ENCODE data around the gene KLHL21.
A peak's percentile ranks its signal among the peaks of the same experiment; 100 is the strongest.

The KLHL21 gene

GRCh38 chr1:6596886-6597776 lies 5.5 kb downstream of the KLHL21 start:
- no peak for TF ChIP-seq CTCF (IDR thresholded peaks at IDR 0.05; ENCODE audit: borderline replicate concordance, extremely low read depth, low read length, poor library complexity, severe bottlenecking)
- no peak for TF ChIP-seq EZH2 (IDR thresholded peaks at IDR 0.05; ENCODE audit: borderline replicate concordance, low read depth, low read length, severe bottlenecking)
- no peak overlapping the region for H2AFZ ChIP-seq (ENCODE audit: low read depth, low read length)
- no peak for DNase-seq
- no peak for ATAC-seq (ENCODE audit: insufficient read depth, low read depth)
- peaks cover 67% of the 10 kb centered on the region for H3K79me2 ChIP-seq (ENCODE audit: insufficient read depth, low read length)
- H3K9me3 ChIP-seq (ENCODE audit: insufficient read depth, low read length, severe bottlenecking) = no peaks in the 10 kb centered on the region
- H3K4me3 ChIP-seq (ENCODE audit: low read depth in 1 of 2, low read length in 2 of 2) = no peak overlapping the region
- H3K27me3 ChIP-seq (ENCODE audit: insufficient read depth, low read length, poor library complexity) = no peaks in the 10 kb centered on the region
- H3K4me2 ChIP-seq (ENCODE audit: insufficient read depth, low read length) = peak overlapping the region; percentile 42
- peaks cover 73% of the 10 kb centered on the region for H3K36me3 ChIP-seq (ENCODE audit: insufficient read depth, low read length)
- H3K27ac ChIP-seq (ENCODE audit: low read length) = no peak overlapping the region
- H3K4me1 ChIP-seq (ENCODE audit: insufficient read depth, low read length) = peaks cover 49% of the 10 kb centered on the region
- H3K9ac ChIP-seq (ENCODE audit: low read depth, low read length) = no peak overlapping the region
- H4K20me1 ChIP-seq (ENCODE audit: insufficient read depth, low read length) = peaks cover 78% of the 10 kb centered on the region

GRCh38 chr1:6596351-6596750 lies 6.3 kb downstream of the KLHL21 start:
- Histone ChIP-seq H3K36me3 (ENCODE audit: insufficient read depth, low read length) (peaks cover 81% of the 10 kb centered on the region), H3K4me2 (ENCODE audit: insufficient read depth, low read length) (no peak overlapping the region), H3K4me1 (ENCODE audit: insufficient read depth, low read length) (peaks cover 41% of the 10 kb centered on the region), H3K9me3 (ENCODE audit: insufficient read depth, low read length, severe bottlenecking) (no peaks in the 10 kb centered on the region), H3K27ac (ENCODE audit: low read length) (no peak overlapping the region), H2AFZ (ENCODE audit: low read depth, low read length) (no peak overlapping the region), H4K20me1 (ENCODE audit: insufficient read depth, low read length) (peaks cover 81% of the 10 kb centered on the region), H3K4me3 (ENCODE audit: low read depth in 1 of 2, low read length in 2 of 2) (no peak overlapping the region), H3K79me2 (ENCODE audit: insufficient read depth, low read length) (peaks cover 59% of the 10 kb centered on the region), H3K9ac (ENCODE audit: low read depth, low read length) (no peak overlapping the region), H3K27me3 (ENCODE audit: insufficient read depth, low read length, poor library complexity) (no peaks in the 10 kb centered on the region)
- DNase-seq (no peak), ATAC-seq (ENCODE audit: insufficient read depth, low read depth) (no peak)
- TF ChIP-seq EZH2 (IDR thresholded peaks at IDR 0.05; ENCODE audit: borderline replicate concordance, low read depth, low read length, severe bottlenecking) (no peak), CTCF (IDR thresholded peaks at IDR 0.05; ENCODE audit: borderline replicate concordance, extremely low read depth, low read length, poor library complexity, severe bottlenecking) (no peak)

GRCh38 chr1:6594977-6595740 lies 7.5 kb downstream of the KLHL21 start:
- Histone ChIP-seq H3K4me1 (ENCODE audit: insufficient read depth, low read length) (peaks cover 29% of the 10 kb centered on the region), H4K20me1 (ENCODE audit: insufficient read depth, low read length) (peaks cover 81% of the 10 kb centered on the region), H3K27ac (ENCODE audit: low read length) (no peak overlapping the region), H3K79me2 (ENCODE audit: insufficient read depth, low read length) (peaks cover 48% of the 10 kb centered on the region), H3K4me3 (ENCODE audit: low read depth in 1 of 2, low read length in 2 of 2) (no peak overlapping the region), H3K9ac (ENCODE audit: low read depth, low read length) (no peak overlapping the region), H3K4me2 (ENCODE audit: insufficient read depth, low read length) (no peak overlapping the region), H3K27me3 (ENCODE audit: insufficient read depth, low read length, poor library complexity) (no peaks in the 10 kb centered on the region), H3K36me3 (ENCODE audit: insufficient read depth, low read length) (peaks cover 93% of the 10 kb centered on the region), H3K9me3 (ENCODE audit: insufficient read depth, low read length, severe bottlenecking) (no peaks in the 10 kb centered on the region), H2AFZ (ENCODE audit: low read depth, low read length) (no peak overlapping the region)
- TF ChIP-seq EZH2 (IDR thresholded peaks at IDR 0.05; ENCODE audit: borderline replicate concordance, low read depth, low read length, severe bottlenecking) = no peak
- TF ChIP-seq CTCF (IDR thresholded peaks at IDR 0.05; ENCODE audit: borderline replicate concordance, extremely low read depth, low read length, poor library complexity, severe bottlenecking) = no peak
- ATAC-seq (ENCODE audit: insufficient read depth, low read depth) = no peak
- DNase-seq = no peak

Measured in DND-41 (cell line).